Measurements from ENCODE around the gene CLCN1.
"Not testable (repeated sequence)": the region's sequence is repeated elsewhere in the genome, so short reads cannot be mapped to it uniquely, and the experiment has no call there.

CLCN1 gene

GRCh38 chr7:143315776-143316175, at the start of gene CLCN1:
Gene CLCN1 (plus strand): TSS chr7:143316111. CDS start chr7:143316213, 102 bp downstream.
- DNase-seq (ENCODE audit: low read depth): no peak

DNA sequence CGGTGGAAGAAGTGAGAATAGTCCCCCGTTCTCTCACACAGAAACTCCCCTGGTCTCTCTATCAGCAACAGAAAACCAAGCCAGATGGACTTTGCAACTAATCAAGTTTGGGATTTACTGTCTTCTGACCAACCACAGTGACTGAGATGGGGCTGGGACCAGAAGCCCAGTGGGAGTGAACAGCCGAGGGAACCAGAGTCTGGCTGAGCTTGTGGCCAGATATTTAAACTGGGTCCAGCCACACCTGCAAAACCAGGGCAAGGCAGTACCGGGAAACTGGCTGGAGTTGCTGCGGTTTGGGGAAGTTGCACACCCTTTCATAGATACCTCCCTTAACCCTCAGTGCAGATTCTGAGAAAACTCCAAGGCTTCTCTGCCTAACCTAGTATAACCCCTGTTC, 46.7 kb upstream of the CLCN1 start:
- DNase-seq (ENCODE audit: low read depth): no peak

DNA sequence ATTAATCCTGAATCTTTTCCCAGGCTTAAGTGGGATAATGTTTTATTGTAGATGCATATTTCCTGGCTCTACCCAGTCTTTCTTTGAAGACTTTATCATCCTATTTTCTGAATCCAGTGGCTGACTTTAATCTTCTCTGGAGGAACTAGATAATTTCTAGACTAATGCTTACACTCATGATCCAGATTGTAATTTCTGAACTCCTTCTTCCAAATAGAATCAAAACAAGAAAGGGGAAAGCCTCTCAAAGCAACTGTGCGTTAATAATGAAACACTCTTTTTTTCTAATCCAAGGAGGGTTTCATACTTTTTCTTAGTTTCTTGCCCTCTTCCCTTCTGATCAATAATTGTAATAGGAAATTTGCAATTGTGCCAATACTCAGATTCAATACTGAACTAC, 44.7 kb upstream of the CLCN1 start:
- DNase-seq (ENCODE audit: low read depth): no peak

DNA sequence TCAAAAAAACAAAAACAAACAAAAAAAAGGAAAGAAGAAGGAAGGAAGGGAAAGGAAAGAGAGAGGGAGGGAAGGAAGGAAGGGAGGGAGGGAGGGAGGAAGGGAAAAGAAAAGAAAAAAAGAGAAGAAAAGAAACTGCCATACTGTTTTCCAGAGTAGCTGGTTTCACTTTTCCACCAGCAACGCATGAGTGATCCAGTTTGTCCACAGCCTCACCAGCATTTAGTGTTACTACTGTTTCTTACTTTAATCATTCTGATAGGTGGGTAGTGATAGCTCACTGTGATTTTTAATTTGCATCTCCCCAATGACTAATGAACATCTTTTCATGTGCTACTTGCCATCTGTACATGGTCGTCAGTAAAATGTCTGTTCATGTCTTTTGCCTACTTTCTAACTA, 43.0 kb upstream of the CLCN1 start:
- DNase-seq (ENCODE audit: low read depth): no peak

DNA sequence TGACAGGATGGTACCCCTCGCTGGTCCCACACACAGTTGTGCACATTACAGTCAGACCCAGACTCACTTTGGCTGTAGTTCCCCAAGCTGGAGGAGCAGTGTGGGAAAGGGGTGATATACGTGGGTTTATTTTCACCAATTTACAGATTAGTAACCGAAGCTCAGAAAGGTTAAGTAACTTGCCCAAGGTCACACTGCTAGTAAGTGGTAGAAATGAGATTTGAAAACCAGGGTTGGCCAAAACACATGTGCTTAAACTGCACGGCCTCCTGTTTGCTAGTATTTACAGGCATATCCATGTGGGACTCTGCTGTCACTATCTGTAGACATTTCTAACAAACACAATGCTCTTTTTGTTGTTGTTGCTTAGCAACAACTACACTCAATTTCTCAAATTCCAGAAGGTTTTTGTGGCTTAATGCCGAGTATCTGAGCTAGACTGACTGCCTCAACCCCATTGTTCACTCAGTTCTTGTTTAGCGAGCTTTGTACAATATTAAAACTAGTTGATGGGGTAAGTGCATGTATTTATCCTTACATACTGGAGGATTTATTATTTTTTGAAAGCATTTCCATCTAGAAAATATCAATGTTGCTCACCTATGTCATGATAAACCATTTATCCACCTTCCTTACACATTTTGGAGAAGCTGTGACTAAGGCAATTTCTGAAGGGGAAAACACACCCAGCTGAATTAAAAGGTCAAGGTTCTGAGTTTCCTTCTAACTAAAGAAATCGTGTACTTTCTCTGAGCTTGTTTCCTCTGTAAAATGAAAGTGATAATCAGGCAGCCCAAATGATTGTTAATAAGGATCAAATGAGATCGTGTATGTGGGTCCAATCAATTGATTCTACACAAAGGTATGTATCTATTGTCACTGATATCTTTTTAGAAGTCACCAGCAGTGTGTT, 36.5 kb upstream of the CLCN1 start:
- DNase-seq (ENCODE audit: low read depth): no peak

GRCh38 chr7:143280160-143280559, 35.8 kb upstream of the CLCN1 start:
- no peak for DNase-seq (ENCODE audit: low read depth)

DNA sequence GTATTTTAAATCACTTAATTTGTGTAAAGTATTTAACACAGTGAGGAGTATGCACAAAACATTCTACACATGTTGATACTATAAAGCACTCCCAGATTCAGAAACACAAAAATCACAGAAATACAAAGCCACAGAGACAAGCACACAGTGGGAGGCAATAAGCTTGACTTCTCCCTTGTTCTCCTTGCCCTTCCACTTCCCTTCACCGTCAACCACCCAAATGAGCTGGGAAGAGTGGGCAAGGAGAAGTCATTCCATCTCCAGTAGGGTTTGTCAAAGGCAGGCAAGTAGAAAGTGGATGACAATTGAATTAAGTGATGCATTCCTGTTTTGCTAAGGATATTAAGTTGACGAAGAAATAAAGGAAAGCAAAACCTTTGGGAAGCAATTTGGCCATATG, 35.3 kb upstream of the CLCN1 start:
- no peak for DNase-seq (ENCODE audit: low read depth)

GRCh38 chr7:143281529-143281928, 34.4 kb upstream of the CLCN1 start:
- no peak for DNase-seq (ENCODE audit: low read depth)

DNA sequence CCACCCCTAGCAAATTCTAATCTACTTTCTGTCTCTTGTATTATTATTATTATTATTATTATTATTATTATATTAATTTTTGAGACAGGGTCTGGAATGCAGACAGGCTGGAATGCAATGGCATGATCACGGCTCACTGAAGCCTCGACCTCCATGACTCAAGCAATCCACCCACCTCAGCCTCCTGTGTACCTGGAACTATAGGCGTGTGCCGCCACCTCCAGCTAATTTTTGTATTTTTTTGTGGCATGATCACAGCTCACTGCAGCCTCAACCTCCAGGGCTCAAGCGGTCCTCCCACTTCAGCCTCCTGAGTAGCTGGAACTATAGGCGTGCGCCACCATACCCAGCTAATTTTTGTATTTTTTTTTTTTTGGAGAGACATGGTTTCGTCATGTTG, 33.8 kb upstream of the CLCN1 start:
- DNase-seq (ENCODE audit: low read depth): no peak

DNA sequence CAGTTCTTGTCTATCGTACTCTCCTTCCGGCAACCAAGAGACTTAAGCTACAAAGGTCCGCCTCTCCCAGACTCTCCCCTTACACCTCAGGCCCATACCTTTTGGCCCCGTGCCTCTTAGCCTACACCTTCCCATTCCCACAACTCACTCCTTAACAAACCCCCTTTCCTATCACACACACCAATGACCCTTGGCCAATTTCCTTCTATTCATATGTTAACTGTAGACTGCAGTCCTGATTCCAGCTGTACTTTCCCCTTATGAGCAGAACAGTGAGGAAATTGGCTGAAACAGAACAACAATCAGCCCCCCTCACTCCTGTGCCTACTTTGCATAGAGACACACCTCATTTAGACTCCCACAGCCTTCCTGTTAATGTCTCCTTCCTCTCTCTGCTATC, 32.5 kb upstream of the CLCN1 start:
- DNase-seq (ENCODE audit: low read depth): no peak

DNA sequence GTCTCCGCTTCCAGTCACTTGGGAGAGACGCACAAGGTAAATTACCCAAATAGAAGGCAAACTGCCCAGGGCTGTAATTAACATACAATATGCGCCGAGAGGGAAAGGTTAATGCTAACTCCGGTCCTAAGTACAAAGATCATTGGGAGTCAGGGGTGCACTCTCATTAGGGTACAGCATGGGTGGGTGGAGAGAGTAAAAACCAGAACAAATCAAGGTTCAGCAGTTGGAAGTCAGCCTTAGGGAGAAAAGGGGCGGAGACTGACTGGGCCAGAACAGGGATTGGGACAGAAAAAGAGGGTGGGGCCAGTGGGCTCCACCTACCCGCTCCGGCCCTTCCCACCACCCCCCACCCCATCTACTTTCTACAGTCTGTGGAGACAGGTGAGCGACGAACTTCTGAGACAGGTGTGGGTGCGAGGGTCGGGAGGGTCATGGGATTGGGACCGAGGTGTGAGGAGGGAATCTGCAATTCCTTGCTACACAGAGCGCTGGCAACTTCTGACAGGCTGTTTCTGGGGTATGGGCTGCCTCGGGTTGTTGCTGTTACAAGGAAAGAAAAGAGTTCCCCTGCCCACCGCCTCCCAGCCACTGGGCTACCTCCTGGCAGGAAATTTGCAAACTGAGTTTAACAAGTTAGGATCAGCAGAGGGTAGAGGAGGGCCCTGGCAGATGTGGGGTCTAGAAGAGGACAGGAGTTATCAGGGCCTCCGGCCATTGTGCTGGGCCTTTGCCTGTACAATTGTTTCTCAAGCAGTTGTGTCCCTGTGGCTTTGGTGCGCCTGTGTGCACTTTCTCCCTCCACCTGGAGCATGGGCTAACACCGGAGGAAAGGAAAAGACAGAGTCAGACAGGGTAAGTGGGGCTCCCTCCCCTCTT, 31.1 kb upstream of the CLCN1 start, which contains the start of gene TMEM139:
TMEM139 (plus strand) TSS at position 368 of the 879 bp plus-strand sequence. CDS start 1,000 bp downstream, outside the sequence.
- no peak for DNase-seq (ENCODE audit: low read depth)

GRCh38 chr7:143285470-143285778, 30.5 kb upstream of the CLCN1 start:
- no peak for DNase-seq (ENCODE audit: low read depth)

- DNase-seq (ENCODE audit: low read depth): no peak
Observed at GRCh38 chr7:143285806-143286521, 29.9 kb upstream of the CLCN1 start.

- DNase-seq (ENCODE audit: low read depth): no peak
Observed at GRCh38 chr7:143286522-143286890, 29.4 kb upstream of the CLCN1 start.

DNA sequence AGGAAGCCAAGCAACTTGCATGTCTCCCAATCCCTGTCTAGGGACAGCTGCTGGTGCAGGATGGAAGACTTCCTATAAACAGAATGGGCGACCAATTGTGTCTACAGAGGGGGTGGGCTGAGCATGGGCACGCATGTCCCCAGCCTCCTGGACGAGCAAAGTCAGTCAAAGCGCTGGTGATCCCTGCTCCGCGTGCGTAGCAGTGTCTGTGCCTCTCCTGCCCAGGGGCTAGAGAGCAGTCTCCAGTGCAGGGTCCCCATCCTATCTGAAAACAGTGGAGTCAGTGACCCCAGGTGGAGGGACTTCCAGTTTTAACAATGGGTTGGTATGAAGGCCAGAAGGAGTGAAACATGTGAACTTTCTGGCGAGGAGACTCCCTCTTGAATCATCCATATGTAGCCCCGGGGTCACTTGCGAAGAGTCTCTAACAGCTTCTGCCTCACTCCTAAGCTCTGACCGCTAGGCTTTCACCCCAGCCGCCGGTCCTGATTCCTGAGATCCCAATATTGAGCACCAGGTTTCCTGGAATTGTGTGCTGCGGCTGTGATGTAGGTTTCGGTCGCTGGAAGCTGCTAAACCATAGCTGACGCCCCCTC, 28.5 kb upstream of the CLCN1 start:
- DNase-seq (ENCODE audit: low read depth): no peak

DNA sequence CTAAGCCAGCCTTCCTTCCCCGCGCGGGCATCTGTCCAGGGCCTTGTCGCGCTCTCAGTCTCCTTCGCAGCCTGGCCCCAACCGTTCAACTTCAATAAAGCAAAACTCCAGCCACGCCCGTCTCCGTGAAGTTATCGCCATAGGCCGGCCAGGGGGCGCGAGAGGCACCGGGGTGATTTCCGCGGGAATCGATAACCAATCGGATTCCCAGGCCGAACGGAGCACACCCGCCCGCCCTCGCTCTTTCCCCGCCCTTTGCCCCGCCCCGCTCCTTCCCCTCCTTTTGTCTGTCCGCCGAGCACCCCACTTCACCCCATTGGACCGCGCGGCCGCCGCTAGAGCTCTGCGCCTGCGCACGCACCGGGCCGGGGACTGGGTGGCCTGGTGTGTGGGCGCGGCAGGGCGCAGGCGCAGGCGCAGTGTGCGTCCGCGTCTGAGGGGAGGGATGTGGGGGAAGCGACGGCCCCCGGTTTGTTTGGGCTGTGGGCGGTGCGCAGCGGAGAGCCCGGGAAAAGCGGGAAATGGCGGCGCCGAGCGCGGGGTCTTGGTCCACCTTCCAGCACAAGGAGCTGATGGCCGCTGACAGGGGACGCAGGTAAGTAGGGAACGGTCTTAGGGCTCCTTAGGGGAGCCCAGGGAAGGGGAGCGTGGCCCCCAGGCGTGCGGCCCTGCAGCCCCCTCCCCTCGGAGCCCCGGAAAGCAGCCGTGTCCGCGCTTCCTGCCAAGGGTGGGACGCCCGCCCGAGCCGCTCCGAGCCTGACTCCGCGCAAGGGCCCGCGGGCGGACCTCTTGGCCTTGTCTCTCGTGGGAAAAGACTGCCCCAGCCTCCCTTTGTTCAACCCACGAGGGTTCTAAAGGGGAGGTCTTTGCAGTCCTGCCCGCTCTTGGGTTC, 27.7 kb upstream of the CLCN1 start, which contains the start of gene CASP2:
CASP2 (plus strand) TSS at position 417 of the 892 bp plus-strand sequence; CDS start at position 522, 105 bp downstream.
- DNase-seq (ENCODE audit: low read depth): peak; percentile 98

GRCh38 chr7:143288836-143289235, 27.1 kb upstream of the CLCN1 start:
- DNase-seq (ENCODE audit: low read depth): no peak

DNA sequence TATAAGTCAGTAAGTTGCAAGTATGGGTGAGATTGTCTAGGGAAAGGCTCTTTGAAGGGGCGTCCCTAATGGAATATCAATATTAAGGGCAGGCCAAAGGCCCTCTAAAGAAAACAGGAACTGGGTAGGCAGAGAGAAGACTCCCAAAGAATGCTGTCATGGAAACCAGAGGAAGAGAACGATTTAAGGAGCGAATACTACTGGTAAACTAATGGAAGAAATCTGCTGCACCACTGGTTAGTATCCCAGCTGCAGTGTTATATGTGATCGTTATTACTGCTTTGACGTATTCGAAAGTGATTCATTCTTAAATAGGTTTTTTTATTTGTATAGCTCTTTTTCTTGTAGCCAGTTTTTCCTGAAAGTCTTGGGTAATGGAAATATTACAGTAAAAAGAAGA, 26.5 kb upstream of the CLCN1 start:
- DNase-seq (ENCODE audit: low read depth): no peak

- DNase-seq (ENCODE audit: low read depth): not testable (repeated sequence)
Observed at GRCh38 chr7:143289888-143290287, 26.0 kb upstream of the CLCN1 start.

DNA sequence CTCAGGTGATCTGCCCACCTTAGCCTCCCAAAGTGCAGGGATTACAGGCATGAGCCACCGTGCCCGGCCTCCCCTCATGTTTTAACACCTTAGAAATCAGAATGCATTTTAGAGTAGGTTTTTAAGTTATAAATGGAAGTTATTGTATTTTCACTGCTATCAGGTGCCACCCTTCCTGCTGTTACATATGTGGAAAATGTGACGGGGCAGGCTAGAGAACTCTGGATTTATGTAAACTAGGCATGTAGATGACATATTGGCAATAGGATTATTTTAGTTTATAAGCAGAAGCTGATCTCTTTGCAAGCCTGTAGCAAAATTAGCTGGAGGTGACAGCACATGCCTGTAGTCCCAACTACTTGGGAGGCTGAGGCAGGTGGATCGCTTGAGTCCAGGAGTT, 25.6 kb upstream of the CLCN1 start:
- DNase-seq (ENCODE audit: low read depth): no peak

- DNase-seq (ENCODE audit: low read depth): no peak
Observed at GRCh38 chr7:143292876-143293275, 23.0 kb upstream of the CLCN1 start.

Data from stimulated activated CD4-positive, alpha-beta T cell treated with anti-CD3 and anti-CD28 coated beads, Interleukin-2, amount 100 ng/mL, for 4 hours (primary cell).